ENCODE measurements around the gene BAIAP2L2.

BAIAP2L2 gene

GRCh38 chr22:38144025-38144405, 33.5 kb upstream of the BAIAP2L2 start:
- H3K27ac ChIP-seq: peak overlapping the region; percentile 75

GRCh38 chr22:38142606-38143005, 32.1 kb upstream of the BAIAP2L2 start:
- no peak for TF ChIP-seq ZFX (IDR thresholded peaks at IDR 0.05; ENCODE audit: borderline replicate concordance)
- TF ChIP-seq CTCF (IDR thresholded peaks at IDR 0.05): no peak
- peak overlapping the region; percentile 75 for H3K27ac ChIP-seq

More at GRCh38 chr22:38144025-38144405, 33.5 kb upstream of the BAIAP2L2 start:
- TF ChIP-seq ZFX (IDR thresholded peaks at IDR 0.05; ENCODE audit: borderline replicate concordance) (no peak), CTCF (IDR thresholded peaks at IDR 0.05) (peak; percentile 28)

- no peak for TF ChIP-seq CTCF (IDR thresholded peaks at IDR 0.05)
- no peak for TF ChIP-seq ZFX (IDR thresholded peaks at IDR 0.05; ENCODE audit: borderline replicate concordance)
- no peak overlapping the region for H3K27ac ChIP-seq
Measured at GRCh38 chr22:38141217-38141973, 30.9 kb upstream of the BAIAP2L2 start.

GRCh38 chr22:38139901-38140300, 29.4 kb upstream of the BAIAP2L2 start:
- H3K27ac ChIP-seq: no peak overlapping the region
- TF ChIP-seq CTCF (IDR thresholded peaks at IDR 0.05): no peak
- TF ChIP-seq ZFX (IDR thresholded peaks at IDR 0.05; ENCODE audit: borderline replicate concordance): no peak

GRCh38 chr22:38138961-38139360, 28.5 kb upstream of the BAIAP2L2 start:
- TF ChIP-seq CTCF (IDR thresholded peaks at IDR 0.05) (no peak), ZFX (IDR thresholded peaks at IDR 0.05; ENCODE audit: borderline replicate concordance) (no peak)

GRCh38 chr22:38137876-38138687, 27.6 kb upstream of the BAIAP2L2 start:
- TF ChIP-seq CTCF (IDR thresholded peaks at IDR 0.05) (no peak), ZFX (IDR thresholded peaks at IDR 0.05; ENCODE audit: borderline replicate concordance) (no peak)
- H3K27ac ChIP-seq: no peak overlapping the region

More at GRCh38 chr22:38138961-38139360, 28.5 kb upstream of the BAIAP2L2 start:
- no peak overlapping the region for H3K27ac ChIP-seq

- no peak for TF ChIP-seq ZFX (IDR thresholded peaks at IDR 0.05; ENCODE audit: borderline replicate concordance)
- no peak for TF ChIP-seq CTCF (IDR thresholded peaks at IDR 0.05)
- no peak overlapping the region for H3K27ac ChIP-seq
Measured at GRCh38 chr22:38136607-38137006, 26.1 kb upstream of the BAIAP2L2 start.

Data from 22Rv1 (cell line).